ENCODE results near the gene MRPS27.
"Not testable (repeated sequence)": the region's sequence is repeated elsewhere in the genome, so short reads cannot be mapped to it uniquely, and the experiment has no call there.

MRPS27 gene

GRCh38 chr5:72298711-72299110 lies 21.3 kb downstream of the MRPS27 start:
- H3K27ac ChIP-seq (ENCODE audit: poor library complexity, severe bottlenecking): no peak overlapping the region

GRCh38 chr5:72298136-72298535 lies 21.9 kb downstream of the MRPS27 start:
- H3K4me1 ChIP-seq (ENCODE audit: insufficient read depth, poor library complexity, severe bottlenecking); H3K4me3 ChIP-seq (ENCODE audit: severe bottlenecking); H3K27me3 ChIP-seq (ENCODE audit: insufficient read depth, poor library complexity, severe bottlenecking); H3K27ac ChIP-seq (ENCODE audit: poor library complexity, severe bottlenecking); DNase-seq (ENCODE audit: low spot score); ATAC-seq (ENCODE audit: low read depth); H3K9me3 ChIP-seq (ENCODE audit: severe bottlenecking): not testable (repeated sequence)
- peaks cover 87% of the 10 kb centered on the region for H3K36me3 ChIP-seq (ENCODE audit: low read depth)

More at GRCh38 chr5:72298711-72299110, 21.3 kb downstream of the MRPS27 start:
- ATAC-seq (ENCODE audit: low read depth): no peak
- peaks cover 85% of the 10 kb centered on the region for H3K36me3 ChIP-seq (ENCODE audit: low read depth)
- H3K27me3 ChIP-seq (ENCODE audit: insufficient read depth, poor library complexity, severe bottlenecking): no peaks in the 10 kb centered on the region
- H3K9me3 ChIP-seq (ENCODE audit: severe bottlenecking): no peaks in the 10 kb centered on the region
- no peak overlapping the region for H3K4me3 ChIP-seq (ENCODE audit: severe bottlenecking)
- DNase-seq (ENCODE audit: low spot score): no peak
- no peak for TF ChIP-seq CTCF (IDR thresholded peaks at IDR 0.05; ENCODE audit: poor library complexity, severe bottlenecking)
- peaks cover 3% of the 10 kb centered on the region for H3K4me1 ChIP-seq (ENCODE audit: insufficient read depth, poor library complexity, severe bottlenecking)

- no peak for ATAC-seq (ENCODE audit: low read depth)
These were observed 23.8 kb downstream of the MRPS27 start for GRCh38 chr5:72296256-72296655.

GRCh38 chr5:72295539-72295938 lies 24.5 kb downstream of the MRPS27 start:
- no peak for ATAC-seq (ENCODE audit: low read depth)
- H3K4me1 ChIP-seq (ENCODE audit: insufficient read depth, poor library complexity, severe bottlenecking): no peaks in the 10 kb centered on the region

More at GRCh38 chr5:72296256-72296655, 23.8 kb downstream of the MRPS27 start:
- Histone ChIP-seq H3K27ac (ENCODE audit: poor library complexity, severe bottlenecking) (no peak overlapping the region), H3K4me3 (ENCODE audit: severe bottlenecking) (no peak overlapping the region), H3K4me1 (ENCODE audit: insufficient read depth, poor library complexity, severe bottlenecking) (no peaks in the 10 kb centered on the region), H3K36me3 (ENCODE audit: low read depth) (peaks cover 83% of the 10 kb centered on the region), H3K9me3 (ENCODE audit: severe bottlenecking) (no peaks in the 10 kb centered on the region), H3K27me3 (ENCODE audit: insufficient read depth, poor library complexity, severe bottlenecking) (no peaks in the 10 kb centered on the region)
- no peak for TF ChIP-seq CTCF (IDR thresholded peaks at IDR 0.05; ENCODE audit: poor library complexity, severe bottlenecking)
- no peak for DNase-seq (ENCODE audit: low spot score)

GRCh38 chr5:72294473-72294872 lies 25.6 kb downstream of the MRPS27 start:
- H3K4me3 ChIP-seq (ENCODE audit: severe bottlenecking): no peak overlapping the region
- H3K4me1 ChIP-seq (ENCODE audit: insufficient read depth, poor library complexity, severe bottlenecking): no peaks in the 10 kb centered on the region
- H3K27me3 ChIP-seq (ENCODE audit: insufficient read depth, poor library complexity, severe bottlenecking): no peaks in the 10 kb centered on the region
- no peaks in the 10 kb centered on the region for H3K9me3 ChIP-seq (ENCODE audit: severe bottlenecking)
- ATAC-seq (ENCODE audit: low read depth) (no peak), DNase-seq (ENCODE audit: low spot score) (no peak)
- H3K27ac ChIP-seq (ENCODE audit: poor library complexity, severe bottlenecking): no peak overlapping the region
- no peak for TF ChIP-seq CTCF (IDR thresholded peaks at IDR 0.05; ENCODE audit: poor library complexity, severe bottlenecking)
- H3K36me3 ChIP-seq (ENCODE audit: low read depth): peaks cover 88% of the 10 kb centered on the region

More at GRCh38 chr5:72295539-72295938, 24.5 kb downstream of the MRPS27 start:
- Histone ChIP-seq H3K4me3 (ENCODE audit: severe bottlenecking) (no peak overlapping the region), H3K9me3 (ENCODE audit: severe bottlenecking) (no peaks in the 10 kb centered on the region), H3K27me3 (ENCODE audit: insufficient read depth, poor library complexity, severe bottlenecking) (no peaks in the 10 kb centered on the region), H3K27ac (ENCODE audit: poor library complexity, severe bottlenecking) (no peak overlapping the region), H3K36me3 (ENCODE audit: low read depth) (peaks cover 83% of the 10 kb centered on the region)
- no peak for TF ChIP-seq CTCF (IDR thresholded peaks at IDR 0.05; ENCODE audit: poor library complexity, severe bottlenecking)
- no peak for DNase-seq (ENCODE audit: low spot score)
